ENCODE data around the gene CYP1A2.
"Not testable (repeated sequence)": the region's sequence is repeated elsewhere in the genome, so short reads cannot be mapped to it uniquely, and the experiment has no call there.

The CYP1A2 gene, protein sequence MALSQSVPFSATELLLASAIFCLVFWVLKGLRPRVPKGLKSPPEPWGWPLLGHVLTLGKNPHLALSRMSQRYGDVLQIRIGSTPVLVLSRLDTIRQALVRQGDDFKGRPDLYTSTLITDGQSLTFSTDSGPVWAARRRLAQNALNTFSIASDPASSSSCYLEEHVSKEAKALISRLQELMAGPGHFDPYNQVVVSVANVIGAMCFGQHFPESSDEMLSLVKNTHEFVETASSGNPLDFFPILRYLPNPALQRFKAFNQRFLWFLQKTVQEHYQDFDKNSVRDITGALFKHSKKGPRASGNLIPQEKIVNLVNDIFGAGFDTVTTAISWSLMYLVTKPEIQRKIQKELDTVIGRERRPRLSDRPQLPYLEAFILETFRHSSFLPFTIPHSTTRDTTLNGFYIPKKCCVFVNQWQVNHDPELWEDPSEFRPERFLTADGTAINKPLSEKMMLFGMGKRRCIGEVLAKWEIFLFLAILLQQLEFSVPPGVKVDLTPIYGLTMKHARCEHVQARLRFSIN

DNA sequence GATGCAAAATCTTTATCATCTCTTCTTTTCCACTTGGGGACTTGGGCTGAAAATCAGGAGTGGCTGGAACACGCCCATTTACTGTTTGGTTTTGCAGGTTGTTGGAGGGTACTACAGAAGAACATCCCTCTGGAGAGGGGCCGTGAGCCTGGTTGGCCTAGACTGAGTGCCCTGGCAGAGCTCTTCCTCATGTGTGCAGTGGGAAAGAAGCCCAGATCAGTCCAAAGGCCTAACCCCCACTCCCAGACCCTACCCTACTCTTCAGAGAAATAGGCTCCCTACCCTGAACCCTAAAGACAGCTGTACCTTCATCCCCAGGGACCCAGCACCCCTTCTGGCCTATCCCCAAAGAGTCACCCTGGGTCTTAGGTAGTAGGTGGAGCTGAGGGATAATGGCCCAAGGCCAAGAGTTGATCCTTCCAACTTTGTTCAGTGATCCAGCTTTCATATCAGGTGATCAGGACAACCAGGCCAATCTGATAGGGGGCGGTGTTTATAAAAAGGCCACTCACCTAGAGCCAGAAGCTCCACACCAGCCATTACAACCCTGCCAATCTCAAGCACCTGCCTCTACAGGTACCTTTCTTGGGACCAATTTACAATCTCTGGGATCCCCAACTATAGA is at the start of gene CYP1A2:
Gene CYP1A2, plus strand, starts transcription at position 524 of the 625 bp plus-strand sequence. CDS start 894 bp downstream, outside the sequence.
- no peak for DNase-seq (ENCODE audit: low read depth, low spot score)

DNA sequence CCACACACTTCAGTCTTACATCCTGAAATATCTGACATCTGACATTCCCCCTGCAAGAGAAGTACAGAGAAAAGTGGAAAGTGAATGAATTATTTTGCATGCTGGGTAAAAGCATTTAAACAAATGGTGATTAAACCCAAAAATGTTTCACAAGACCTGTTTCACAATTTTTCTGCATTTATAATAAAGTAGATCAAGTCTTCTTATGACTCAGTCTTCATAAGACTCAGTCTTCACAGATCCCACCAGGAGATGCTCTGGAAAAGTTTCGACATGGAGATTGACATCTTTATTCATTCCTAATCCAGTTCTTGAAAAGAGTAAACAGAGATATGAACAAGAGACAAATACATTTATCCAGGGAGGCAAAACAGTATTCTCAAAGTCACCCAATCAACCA is 39.6 kb upstream of the CYP1A2 start:
- DNase-seq (ENCODE audit: low read depth, low spot score) = no peak

- no peak for DNase-seq (ENCODE audit: low read depth, low spot score)
Observed at GRCh38 chr15:74709892-74710291, 38.8 kb upstream of the CYP1A2 start.

- no peak for DNase-seq (ENCODE audit: low read depth, low spot score)
Observed at GRCh38 chr15:74710319-74711094, 38.1 kb upstream of the CYP1A2 start.

- DNase-seq (ENCODE audit: low read depth, low spot score) = no peak
Observed at GRCh38 chr15:74712311-74712710, 36.3 kb upstream of the CYP1A2 start.

DNA sequence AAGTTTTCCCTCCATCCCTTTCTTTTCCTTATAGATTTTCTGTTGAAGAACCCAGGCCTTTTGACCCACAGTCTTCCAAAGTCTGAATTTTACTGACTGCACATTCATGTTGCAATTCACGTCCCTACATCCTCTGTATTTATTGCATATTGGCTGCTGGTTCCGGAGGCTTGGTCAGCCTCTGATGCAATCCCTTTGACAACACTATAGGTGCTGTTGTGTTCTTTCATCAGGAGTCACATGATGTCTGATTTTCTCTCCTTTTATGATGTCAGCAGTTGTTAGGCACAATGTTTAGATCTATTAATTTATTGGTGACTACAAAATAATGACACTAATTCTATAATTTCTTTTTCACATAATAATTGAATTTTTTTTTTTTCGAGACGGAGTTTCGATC is 32.0 kb upstream of the CYP1A2 start:
- no peak for DNase-seq (ENCODE audit: low read depth, low spot score)

DNA sequence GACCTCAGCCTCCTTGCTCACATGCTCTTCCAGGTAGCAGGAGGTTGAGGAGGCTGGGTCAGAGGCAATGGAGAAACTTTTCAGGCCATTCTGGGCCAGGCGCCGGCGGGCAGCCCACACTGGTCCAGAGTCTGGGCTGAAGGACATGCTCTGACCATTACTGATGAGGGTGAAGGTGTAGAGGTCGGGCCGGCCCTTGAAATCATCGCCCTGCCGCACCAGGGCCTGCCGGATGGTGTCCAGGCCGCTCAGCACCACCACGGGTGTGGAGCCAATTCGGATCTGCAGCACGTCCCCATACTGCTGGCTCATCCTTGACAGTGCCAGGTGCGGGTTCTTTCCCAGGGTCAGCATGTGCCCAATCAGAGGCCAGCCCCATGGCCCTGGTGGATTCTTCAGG is 26.1 kb upstream of the CYP1A2 start:
- DNase-seq (ENCODE audit: low read depth, low spot score) = no peak

- DNase-seq (ENCODE audit: low read depth, low spot score) = no peak
Observed at GRCh38 chr15:74723187-74723586, 25.5 kb upstream of the CYP1A2 start.

- DNase-seq (ENCODE audit: low read depth, low spot score) = no peak
Observed at GRCh38 chr15:74723754-74724334, 24.8 kb upstream of the CYP1A2 start.

GRCh38 chr15:74724570-74725224 is 23.9 kb upstream of the CYP1A2 start:
- no peak for DNase-seq (ENCODE audit: low read depth, low spot score)

DNA sequence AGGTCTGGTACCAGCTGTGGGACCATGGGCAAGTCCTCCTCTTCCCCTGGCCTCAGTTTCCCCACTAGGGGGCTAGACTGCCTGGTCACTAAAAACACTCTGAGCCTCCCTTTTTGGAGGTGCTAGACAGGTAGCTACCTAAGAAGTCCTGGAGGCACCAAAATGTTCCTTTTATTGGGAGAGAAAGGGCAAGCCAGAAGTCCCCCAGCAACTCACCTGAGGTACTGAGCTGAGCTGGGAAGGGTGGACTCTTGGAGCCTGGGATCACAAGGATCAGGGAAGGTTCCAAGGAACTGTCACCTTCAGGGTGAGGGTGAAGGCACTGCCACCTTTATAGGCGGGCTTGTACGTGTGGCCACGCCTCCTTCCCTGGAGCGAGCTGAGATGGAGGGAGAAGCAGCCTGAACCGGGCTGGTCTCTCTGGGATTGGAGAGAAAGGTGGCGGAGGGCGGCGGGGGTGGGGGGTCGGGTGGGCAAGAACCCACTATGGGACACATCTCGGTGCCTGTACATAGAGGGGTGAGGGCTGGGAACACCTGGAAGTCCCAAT is 23.3 kb upstream of the CYP1A2 start, which contains the start of gene CYP1A1:
Gene CYP1A1, minus strand, starts transcription at position 304 of the 550 bp plus-strand sequence. CDS start 2,431 bp downstream, outside the sequence.
- DNase-seq (ENCODE audit: low read depth, low spot score) = no peak

- peak; percentile 21 for DNase-seq (ENCODE audit: low read depth, low spot score)
Observed at GRCh38 chr15:74725845-74726773, 22.5 kb upstream of the CYP1A2 start.

GRCh38 chr15:74726774-74727164 is 21.9 kb upstream of the CYP1A2 start:
- DNase-seq (ENCODE audit: low read depth, low spot score) = no peak

DNA sequence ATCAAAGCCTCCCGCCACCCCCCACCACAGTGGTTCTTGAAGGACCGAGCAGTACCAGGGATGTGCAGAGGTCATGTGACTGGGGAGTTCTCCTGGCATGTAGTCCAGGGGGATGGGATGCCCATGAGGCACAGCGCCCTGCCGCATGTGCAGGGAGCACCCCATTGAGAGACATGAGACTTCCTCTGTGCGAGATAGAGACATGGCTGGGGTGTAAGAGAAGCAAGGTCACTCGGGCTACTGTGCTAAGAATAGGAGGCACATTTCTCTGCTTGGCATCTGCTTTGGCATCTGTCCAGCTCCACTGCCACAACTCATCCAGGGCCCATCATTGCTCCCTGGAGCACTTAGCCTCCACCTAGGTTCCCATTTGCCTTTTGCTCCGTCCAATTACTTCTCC is 20.9 kb upstream of the CYP1A2 start:
- DNase-seq (ENCODE audit: low read depth, low spot score) = no peak

DNA sequence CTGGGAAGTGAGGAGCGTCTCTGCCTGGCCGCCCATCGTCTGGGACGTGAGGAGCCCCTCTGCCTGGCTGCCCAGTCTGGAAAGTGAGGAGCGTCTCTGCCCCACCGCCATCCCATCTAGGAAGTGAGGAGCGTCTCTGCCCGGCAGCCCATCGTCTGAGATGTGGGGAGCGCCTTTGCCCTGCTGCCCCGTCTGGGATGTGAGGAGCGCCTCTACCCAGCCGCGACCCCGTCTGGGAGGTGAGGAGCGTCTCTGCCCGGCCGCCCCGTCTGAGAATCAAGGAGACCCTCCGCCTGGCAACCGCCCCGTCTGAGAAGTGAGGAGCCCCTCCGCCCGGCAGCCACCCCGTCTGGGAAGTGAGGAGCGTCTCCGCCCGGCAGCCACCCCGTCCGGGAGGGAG is 19.9 kb upstream of the CYP1A2 start:
- not testable (repeated sequence) for DNase-seq (ENCODE audit: low read depth, low spot score)

DNA sequence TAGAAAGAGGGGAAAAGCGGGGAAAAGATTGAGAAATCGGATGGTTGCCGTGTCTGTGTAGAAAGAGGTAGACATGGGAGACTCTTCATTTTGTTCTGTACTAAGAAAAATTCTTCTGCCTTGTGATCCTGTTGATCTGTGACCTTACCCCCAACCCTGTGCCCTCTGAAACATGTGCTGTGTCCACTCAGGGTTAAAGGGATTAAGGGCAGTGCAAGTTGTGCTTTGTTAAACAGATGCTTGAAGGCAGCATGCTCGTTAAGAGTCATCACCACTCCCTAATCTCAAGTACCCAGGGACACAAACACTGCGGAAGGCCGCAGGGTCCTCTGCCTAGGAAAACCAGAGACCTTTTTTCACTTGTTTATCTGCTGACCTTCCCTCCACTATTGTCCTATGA is 19.3 kb upstream of the CYP1A2 start:
- not testable (repeated sequence) for DNase-seq (ENCODE audit: low read depth, low spot score)

DNA sequence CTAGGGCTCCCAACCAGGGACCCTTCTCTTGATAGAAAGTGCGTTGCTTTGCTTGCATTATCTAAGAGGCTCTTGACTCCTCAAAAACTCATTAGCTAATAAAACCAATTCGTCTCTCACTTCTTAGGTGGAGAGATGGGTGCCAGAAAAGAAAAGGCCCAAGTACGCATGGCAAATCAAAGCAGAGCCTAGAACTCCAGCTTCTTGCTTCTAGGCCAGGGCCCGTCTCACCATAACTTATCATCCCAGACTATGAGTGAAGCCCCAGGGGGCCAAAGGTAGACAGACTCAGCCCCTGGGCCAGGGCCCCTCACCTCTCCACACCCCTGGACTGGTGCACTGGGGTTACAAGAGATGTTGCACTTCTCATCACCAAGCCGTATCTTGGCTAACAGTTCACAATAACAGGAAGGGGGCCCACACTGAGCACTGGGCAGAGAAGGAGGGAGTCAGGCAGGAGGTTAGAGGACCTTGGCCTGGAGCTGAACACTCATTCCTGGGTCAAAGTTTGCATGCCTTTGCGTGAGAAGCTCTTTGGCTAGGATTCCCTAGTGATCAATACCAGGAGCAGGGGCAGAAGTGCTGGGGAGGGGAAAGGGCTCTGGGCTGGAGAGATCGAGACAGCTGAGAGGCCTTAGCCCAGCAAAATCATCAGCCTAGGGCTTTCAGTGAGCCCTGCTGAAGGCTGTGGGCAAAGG is 17.9 kb upstream of the CYP1A2 start:
- DNase-seq (ENCODE audit: low read depth, low spot score) = no peak

DNA sequence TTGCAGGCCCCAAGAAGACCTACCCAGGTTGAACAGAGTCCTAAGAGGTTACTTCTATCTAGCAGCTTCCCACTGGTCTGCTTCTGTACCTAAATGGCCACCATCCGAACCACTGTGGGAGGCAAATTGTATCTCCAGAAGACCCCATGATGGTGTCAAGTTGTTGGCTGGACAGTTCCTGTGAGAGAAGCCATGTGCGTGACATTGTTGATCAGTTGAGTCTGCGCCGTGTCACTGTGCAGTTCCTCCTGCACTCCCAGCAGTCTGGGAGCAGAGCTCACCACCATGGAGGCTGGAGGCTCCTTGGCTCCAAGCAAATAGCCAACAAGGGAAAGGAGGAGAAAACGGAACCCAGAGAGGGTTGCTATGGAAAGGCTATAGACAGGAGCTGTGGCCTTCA is 15.8 kb upstream of the CYP1A2 start:
- DNase-seq (ENCODE audit: low read depth, low spot score) = no peak

DNA sequence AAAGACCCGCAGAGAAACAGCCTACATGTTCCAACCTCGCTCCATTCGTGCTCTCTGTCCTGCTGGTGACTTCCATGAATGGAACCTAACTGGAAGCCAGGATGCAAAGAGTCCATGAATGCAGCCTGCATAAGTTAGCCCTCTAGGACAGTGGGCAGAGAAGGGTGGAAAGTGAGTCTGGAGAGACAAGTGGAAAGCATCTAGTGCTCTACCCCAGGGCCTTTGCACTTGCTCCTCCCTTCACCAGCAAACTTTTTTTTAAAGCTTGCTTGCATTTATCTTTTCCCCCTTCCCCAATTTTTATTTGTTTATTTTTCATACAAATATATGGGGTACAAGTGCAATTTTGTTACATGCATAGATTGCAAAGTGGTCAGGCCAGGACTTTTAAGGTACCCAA is 15.4 kb upstream of the CYP1A2 start:
- no peak for DNase-seq (ENCODE audit: low read depth, low spot score)

All from activated CD4-positive, CD25-positive, alpha-beta regulatory T cell treated with anti-CD3 and anti-CD28 coated beads, Interleukin-2, amount 50 U/mL, for 16 hours (primary cell).